GM21717 (cell line): ENCODE measurements around the gene MCF2L2.

Experiments
- ATAC-seq: cut with Tn5 transposase; IDR thresholded peaks from one replicate; pipeline ENCODE4 v1.9.1; 2021; ENCODE audit warnings: mild to moderate bottlenecking, moderate library complexity; ENCODE audit not compliant: unreplicated experiment

The MCF2L2 gene

DNA sequence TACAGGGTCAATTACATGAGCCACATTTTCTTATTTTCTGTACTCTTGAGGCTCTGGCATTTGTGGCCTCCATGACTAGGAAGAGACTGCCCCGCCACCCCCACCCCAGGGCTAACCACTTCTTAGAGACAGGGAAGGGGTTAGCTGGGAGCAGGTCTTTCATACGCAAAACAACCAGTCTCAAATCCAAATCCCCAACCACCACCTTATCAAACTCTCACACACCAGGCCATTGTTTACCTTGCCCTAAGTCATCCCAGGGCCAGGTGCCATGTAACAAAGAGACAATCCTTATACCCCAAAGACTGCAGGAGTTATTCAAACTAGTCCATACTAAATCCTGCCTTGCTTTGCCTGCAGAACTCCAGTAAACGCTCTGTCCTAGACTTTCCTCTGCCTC, 97.5 kb downstream of the MCF2L2 start:
- ATAC-seq = no peak

DNA sequence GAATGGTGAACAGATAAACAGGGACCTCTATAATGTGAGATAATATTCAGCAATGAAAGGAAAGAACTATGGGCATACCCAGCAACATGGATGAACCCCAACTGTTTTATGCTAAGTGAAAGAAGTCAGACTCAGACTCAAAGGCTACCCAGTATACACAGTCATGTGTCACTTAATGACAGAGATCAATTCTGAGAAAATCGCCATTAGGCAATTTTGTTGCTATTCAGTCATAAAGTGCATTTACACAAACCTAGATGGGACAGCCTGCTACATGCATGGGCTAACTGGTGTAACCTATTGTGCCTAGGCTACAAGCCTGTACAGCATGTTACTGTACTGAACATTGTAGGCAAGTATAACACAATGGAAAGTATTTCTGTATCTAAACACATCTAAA, 98.9 kb downstream of the MCF2L2 start:
- ATAC-seq = no peak

DNA sequence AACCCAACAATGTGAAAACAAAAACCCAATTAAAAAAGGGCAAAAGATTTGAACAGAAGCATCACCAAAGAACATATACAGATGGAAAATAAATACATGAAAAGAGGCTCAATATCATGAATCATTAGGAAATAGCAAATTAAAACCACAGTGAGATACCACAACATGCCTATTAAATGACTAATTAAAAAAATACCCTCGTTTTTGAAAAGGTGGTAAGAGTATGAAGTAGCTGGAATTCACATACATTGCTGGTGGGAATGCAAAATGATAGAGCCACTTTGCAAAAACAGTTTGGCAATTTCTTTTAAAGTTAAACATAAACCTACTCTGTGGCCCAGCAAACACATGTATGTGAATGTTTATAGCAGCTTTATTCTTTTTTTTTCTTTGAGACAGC, 99.6 kb downstream of the MCF2L2 start:
- no peak for ATAC-seq

DNA sequence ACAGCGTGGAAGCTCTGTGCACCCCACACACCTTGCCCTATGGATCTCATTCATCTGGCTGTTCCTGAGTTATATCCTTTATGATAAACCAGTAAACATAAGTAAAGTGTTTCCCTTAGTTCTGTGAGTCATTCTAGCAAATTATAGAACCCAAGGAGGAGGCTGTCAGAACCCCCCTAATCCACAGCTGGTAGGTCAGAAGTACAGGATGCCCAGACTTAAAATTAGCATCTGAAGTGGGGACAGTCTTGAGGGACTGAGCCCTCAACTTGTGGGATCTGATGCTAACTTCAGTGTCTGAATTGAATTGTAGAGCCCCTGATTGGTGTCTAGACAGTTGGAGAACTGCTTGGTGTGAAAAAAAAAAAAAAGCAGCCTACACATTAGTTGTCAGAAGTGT, 100.3 kb downstream of the MCF2L2 start:
- ATAC-seq = no peak

DNA sequence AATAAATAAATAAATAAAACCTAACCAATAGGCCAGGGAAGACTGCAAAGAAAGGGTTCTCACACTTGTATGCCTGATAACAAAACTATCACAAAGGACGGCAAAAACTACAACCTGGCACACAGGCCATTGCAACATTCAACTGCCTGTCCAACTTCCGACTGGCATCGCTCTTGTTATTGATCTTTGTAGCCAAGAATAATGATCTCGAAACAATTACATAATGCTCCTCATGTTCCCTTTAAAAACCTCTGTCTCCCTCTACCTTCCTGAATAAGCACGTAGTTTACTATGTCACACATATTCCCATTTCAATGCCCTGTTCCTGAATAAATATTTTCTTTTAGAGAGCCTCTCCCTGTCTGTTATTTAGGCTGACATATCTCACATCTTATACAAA, 101.1 kb downstream of the MCF2L2 start:
- ATAC-seq = no peak

DNA sequence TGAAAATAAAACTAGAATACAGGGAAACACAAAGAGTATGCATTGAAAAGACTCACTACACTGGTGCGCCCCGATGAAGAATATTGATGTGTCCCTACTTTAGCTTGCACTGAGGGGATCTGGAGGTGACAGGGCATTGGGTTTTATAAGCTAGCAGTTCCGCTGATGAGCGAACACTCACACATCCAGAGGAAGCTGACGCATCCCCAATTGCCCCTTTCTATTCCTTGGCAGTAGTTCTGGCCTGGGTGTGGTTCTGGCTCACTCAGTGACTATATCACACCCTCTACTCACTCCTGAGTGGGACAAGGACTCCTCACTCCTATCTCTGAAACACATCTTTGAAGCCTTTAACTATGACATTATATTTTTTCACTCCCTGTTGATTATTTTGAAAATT, 104.3 kb downstream of the MCF2L2 start:
- ATAC-seq = no peak

DNA sequence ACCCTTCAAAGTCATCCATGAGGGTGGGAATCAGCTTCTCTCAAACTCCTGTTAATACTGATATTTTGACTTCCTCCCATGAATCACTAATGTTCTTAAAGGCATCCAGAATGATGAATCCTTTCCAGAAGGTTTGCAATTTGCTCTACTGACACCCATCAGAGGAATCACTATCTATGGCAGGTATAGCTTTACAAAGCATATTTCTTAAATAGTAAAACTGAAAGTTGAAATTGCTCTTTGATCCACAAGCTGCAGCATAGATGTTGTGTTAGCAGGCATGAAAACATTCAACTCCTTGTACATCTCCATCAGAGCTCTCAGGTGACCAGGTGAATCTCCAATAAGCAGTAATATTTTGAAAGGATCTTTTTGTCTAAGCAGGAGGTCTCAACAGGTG, 109.0 kb downstream of the MCF2L2 start:
- no peak for ATAC-seq

DNA sequence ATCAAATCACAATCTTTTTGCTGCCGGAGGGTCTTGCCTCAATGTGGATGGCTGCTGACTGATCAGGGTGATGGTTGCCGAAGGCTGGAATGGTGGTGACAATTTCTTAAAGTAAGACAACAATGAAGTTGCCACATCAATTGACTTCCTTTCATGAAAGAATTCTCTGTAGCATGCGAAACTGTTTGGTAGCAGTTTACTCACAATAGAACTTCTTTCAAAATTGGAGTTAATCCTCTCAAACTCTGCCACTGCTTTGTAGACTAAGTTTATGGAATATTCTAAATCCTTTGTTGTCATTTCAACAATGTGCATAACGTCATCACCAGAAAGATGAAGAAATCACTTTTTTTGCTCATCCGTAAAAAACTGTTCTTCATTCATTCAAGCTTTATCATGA, 109.5 kb downstream of the MCF2L2 start:
- ATAC-seq = no peak

DNA sequence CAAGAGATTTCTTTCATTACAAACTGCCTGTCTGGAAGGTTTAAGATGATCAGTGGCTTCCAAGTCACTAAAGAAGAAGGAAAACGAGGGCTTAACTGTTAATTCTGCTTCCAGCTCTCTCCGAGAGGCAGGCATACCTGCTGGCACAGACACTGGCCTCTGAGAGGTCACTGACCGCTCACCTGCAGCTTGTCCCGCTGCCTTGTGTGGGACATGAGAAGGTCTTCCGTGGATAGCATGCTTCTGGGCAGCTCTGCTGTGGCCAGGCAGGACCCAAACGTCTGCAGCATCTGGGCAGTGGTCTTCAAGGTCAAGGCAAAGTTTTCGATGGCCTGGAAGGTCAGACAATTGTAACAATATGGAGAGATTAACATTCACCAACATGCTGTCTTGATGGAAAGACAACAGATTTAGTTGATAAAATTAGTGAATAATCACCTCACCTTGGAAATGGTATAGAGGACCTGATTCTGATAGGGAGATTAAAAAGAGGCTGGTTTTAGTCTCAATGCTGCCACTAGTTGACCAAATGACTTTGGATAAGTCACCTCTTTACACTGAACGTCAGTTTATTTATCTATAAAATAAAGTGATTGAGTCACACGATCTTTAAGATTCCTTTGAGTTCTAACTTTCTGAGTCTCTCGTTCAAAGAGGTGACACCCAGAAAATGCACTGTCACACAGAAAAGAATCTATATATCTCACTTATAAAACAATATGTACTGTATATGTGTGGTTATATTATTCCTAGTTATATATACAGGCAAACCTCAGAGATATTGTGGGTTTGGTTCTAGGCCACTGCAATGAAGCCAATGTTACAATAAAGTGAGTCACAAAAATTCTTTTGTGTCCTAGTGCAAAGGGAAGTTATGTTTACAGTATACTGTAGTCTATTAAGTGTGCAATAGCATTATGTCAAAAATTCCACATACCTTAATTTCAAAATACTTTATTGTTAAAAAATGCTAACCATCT, 110.2 kb downstream of the MCF2L2 start:
- no peak for ATAC-seq

DNA sequence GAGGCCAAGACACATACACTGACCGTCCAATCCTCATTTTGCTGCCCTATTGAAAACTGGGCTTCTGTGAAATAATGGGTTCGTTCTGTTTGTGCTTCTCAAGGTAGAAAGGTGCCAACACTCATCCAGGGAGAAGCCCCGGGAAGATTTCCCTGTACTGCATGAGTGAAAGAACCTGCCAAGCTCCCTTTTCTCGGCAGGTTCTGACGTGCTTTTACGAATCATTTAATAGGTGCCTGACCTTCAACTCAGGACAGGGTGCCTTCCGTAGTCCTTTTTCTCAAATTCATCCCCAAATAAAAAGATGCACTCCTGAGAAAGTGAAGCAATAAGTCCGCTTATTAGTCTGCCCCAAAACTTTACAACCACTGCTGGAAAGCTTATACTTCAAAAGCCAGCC, 111.1 kb downstream of the MCF2L2 start:
- no peak for ATAC-seq

DNA sequence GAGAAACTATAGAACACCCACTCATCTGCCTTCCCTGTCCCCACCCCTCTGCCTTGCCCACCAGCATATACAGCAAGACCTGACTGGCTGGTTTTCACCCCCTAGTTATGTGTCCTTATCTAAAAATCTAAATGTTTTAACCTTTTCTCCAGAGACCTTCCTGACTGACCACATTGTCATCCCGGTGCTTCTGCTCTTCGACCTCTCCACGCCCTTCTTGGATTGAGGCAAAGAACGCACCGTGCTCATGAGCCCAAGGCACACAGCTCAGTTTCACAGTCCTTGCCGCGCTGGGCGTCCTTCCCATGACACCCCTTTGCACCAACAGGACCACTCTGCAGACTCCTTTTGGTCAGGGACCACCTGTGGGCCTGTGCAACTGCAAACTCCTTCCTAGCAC, 112.7 kb downstream of the MCF2L2 start:
- no peak for ATAC-seq

DNA sequence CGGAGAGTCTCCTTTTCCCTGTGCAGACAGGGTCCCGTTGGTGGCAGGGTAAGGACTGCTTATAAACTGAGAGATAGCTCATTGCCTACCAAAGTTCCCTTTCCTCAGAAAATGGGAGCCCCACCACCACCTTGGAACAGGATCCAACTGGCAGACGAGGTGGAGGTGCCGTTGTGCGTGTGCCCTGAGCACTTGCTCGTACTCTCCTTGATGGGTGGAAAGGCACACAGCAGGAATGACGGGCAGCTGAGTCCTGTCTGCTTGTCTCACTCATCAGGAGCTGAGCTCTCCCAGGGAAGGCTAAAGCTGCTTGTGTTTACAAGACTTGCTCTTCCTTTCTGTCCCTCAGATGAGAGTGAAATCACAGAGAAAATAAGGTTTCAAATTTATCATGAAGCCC, 114.7 kb downstream of the MCF2L2 start:
- ATAC-seq = no peak

DNA sequence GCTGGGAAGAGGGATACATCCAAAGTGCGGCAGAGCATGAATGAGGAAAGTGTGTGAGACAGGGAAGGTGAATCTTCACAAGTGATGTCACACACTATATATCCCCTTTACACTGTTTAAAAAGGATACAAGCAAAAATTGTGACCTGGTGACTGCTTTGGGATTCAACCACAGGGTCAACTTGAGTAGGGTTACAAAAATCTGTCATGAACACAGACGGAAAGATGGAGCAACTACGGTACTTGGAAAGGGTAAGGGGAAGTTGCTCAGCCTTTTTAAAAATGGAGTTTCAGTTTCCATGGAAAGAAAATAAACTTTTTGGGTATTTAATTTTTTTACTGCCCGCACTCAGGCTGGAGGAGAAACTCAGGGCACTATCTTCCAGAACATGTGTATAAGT, 115.1 kb downstream of the MCF2L2 start:
- no peak for ATAC-seq

DNA sequence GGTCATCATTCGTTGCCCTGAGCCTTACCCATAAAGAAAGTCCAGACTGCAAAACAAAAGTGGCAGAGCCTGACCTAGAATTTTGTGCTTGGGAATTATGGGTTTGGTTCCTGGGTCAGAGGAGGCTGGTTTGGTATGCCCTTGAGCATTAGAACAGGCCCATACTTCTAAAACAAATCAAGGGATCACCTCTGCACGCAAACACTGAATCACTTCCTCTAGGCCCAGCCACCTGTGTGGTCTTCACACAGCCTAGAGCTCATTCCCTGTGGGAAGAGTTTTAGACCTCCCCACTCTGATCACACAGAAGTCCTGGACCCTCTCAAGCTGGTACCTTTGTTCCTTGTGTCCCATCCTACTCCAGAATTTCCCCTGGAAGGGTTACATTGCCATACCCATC, 116.0 kb downstream of the MCF2L2 start:
- ATAC-seq = no peak

DNA sequence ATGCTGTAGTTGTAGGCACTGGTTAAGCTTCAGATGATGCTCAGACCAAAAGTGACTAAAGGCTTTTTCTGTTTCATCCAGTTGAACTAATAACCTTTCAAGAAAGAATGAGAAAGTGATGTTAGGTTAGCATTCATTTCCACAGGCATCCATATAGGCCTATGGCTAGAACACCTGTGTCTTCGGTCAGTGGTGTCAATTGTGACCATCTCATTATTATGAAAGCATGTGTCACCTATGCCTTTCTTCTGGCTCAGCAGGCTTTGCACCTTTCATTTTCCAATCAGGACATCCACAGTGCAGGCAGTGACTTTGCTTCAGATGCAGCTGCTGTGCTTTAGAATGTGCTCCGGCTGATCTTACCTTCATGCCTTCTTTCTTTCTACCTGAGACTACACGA, 117.5 kb downstream of the MCF2L2 start:
- ATAC-seq = no peak

DNA sequence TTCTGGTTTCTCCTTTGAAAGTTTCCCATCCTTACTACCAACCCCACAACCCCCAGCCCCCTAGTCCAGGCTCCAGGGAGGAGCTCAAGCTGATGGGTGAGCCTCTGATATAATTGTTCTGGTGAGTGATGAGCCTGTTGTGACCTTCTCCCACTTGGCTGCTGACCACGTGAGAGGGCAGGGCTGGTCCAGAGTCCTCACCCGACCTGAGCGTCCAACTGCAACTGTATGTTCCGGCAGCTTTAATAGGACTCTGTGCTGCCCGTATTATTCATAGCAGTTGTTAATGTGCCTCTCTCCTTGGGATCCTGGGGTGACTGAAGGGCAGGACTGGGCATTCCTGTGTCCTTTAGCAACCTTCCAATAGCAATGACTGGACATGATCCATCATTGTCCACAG, 119.1 kb downstream of the MCF2L2 start:
- ATAC-seq = no peak

DNA sequence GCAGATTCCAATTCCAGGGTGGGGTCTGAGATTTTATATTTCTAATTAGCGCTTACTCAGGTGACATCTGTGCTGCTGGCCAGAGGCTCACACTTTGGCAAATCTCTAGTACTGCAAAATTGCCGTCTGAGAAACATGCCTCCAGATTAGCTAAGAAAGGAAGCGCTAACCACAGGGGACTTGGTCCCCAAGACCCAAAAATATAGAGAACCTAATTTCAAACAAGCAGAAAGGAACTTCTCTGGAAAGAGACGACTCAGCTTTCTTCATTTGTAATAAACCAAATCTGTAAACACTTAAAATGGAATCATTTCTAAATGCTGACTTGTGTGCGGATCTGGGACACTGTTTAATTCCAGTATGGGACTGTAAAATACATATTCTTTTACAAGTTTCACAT, 119.7 kb downstream of the MCF2L2 start:
- no peak for ATAC-seq

DNA sequence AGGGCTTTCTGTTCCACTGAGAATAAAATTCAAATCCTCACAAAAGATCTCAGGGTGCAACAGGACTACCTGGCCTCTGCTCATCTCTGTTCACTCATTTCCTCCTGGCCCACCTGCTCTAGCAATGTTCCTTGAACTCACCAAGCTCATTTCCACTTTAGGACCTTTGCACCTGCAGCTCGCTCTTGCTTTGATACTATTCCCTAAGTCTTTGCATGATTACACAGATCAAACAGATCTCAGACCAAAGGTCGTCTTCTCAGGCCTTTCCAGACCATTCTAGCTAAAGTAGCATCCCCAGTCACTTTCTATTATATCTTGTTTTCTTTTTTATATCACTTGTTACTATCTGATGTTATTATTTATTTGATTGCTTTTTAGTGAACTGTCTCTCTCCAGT, 120.7 kb downstream of the MCF2L2 start:
- ATAC-seq = no peak

DNA sequence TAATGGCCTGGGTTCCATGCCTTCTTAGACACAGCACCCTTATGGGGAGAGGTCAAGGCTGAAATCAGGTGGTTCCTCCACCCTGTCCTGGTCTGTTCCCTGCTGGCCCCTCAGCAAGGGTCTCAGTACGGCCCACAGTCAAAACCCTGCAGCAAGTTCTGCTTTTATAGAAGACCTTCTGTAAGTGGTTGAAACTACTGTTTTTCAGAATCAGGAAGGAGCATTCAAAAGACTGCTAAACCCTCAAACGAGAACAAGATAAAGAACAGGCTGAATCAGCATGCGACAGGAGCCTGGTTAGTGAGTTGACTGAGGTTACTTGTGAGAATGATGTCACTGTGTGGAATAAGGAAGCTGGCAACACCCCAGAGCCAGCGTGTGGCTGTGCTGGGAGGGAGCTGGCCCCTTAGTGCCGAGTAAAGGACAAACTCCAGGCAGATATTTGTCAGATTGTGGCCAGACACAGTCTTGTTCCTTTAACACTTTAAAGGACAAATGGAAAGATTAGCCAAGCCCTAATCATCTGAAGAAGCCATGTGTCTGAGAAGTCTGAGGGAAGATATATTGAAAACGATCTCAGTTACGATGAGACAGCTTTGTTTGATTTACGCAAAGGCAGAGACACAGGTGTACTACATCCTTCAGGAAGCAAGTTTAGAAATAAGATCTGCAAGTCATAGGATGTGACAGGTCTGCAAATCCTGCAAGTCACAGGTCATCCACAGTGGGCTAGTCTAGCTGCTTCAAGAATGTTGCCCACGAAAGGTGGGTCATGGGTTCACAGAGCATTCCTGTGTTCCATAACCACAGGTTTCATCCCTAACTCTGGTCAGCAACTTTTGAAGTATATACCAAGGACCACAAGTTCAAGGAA, 121.4 kb downstream of the MCF2L2 start:
- peak; percentile 93 for ATAC-seq

DNA sequence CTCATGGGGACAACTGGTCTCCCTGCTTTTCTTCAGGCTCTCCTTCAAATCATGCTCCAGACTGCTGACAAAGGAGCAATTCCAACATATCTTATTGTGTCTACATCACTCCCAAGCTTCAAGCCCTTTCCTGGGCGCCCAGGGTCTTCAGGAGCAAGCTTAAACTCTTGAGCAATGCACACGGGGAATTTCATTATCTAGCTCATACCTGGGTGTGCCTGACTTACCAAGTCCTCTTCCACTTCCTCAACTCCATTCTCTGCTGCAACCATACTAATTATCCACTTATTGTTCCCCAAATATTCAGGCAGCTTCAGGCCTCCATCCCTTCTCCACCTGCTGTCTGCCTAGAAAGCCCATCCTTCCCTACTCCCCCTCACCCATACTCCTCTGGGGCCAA, 124.7 kb downstream of the MCF2L2 start:
- no peak for ATAC-seq

DNA sequence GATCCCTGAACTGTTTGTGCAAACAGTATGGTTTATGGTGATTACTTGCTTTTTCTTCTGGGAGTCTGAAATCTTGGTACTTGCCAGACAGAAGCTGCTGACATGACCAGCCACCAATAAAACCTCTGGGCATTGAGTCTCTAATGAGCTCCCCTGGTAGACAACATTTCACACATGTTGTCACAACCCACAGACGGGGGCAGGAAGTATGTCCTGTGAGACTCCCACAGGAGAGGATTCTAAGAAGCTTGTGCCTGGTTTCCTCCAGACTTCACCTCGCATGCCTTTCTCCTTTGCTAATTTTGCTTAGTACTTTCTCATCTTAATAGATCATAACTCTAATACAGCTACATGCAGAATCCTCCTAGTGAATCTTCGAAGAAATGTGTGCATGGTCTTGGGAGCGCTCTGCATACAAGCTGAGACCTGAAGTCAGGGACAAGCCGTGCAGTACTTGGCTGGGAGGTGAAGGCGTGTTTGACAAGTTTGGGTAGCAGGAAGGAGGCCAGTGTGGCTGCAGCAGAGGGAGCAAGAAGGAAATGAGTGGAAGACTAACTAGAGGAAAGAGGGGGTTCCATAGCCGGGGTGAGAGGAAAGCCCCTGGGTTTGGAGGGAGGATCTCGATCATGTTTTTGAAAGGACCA, 126.4 kb downstream of the MCF2L2 start:
- no peak for ATAC-seq
